Measurements from ENCODE around the gene MST1R.

DNA sequence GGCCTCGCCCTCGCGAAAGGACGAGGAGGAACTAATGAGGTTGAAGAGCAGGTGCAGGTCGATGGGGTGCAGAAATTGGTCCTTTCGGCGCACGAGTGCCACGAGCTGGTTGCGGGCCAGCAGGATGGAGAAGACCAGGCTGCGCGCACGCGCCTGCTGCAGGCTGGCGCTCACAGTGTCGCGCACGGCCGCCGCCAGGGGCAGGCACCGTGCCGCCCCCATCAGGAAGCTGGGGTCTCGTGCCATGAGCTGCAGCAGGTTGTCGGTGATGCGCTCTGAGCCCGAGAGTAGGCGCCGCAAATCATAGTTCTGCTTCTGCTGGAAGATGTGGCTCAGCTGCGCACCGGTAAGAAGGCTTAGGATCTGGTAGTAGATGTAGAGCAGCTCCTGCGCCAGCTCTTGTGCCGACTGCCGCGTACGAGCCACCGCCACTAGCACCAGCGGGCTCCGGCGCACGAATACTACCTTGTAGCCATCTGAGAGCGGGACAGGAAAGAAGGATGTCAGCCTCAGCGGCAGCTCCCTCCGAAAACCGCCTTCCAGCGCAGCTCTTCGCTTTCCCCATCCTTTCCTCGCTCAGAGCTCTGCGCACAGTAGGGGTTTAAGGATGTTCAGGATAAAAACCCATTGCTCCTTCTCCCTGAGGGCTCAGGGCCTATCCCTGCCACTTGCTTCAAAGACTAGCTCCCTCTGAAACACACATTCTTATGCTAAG, 6.9 kb upstream of the MST1R start:
- TF ChIP-seq ARNTL (CRISPR knock-in tag; IDR thresholded peaks at IDR 0.05; ENCODE audit: borderline replicate concordance, low read depth) (no peak), BACH2 (CRISPR knock-in tag; IDR thresholded peaks at IDR 0.05; ENCODE audit: borderline replicate concordance) (no peak), ESRRG (CRISPR knock-in tag; IDR thresholded peaks at IDR 0.05) (no peak)
